HepG2 (cell line): ENCODE results near the gene RTN4RL2.

Source experiments
- FOSL1 ChIP-seq: sonication (generic); formaldehyde crosslinking; IDR thresholded peaks from 2 replicates; pipeline ENCODE4 v1.9.0; 2021; ENCODE audit warnings: missing genetic modification reagents, borderline replicate concordance
- HMG20A ChIP-seq: IDR thresholded peaks from 2 replicates; pipeline ENCODE4 v1.6.1; 2016; ENCODE audit warnings: borderline replicate concordance
- ZNF678 ChIP-seq: sonication (generic); formaldehyde crosslinking; IDR thresholded peaks from 2 replicates; pipeline ENCODE4 v1.4.0; 2020; ENCODE audit warnings: mild to moderate bottlenecking, missing genetic modification reagents

- no peak for TF ChIP-seq HMG20A
- TF ChIP-seq ZNF678 (CRISPR knock-in tag), result no peak
- TF ChIP-seq FOSL1, result no peak
Observed at GRCh38 chr11:57460022-57460757, at the start of gene RTN4RL2.
